ENCODE results near the gene UQCC2.
A peak's percentile ranks its signal among the peaks of the same experiment; 100 is the strongest.

UQCC2 gene

GRCh38 chr6:33724102-33725023 lies 12.9 kb upstream of the UQCC2 start:
- DNase-seq = no peak

DNA sequence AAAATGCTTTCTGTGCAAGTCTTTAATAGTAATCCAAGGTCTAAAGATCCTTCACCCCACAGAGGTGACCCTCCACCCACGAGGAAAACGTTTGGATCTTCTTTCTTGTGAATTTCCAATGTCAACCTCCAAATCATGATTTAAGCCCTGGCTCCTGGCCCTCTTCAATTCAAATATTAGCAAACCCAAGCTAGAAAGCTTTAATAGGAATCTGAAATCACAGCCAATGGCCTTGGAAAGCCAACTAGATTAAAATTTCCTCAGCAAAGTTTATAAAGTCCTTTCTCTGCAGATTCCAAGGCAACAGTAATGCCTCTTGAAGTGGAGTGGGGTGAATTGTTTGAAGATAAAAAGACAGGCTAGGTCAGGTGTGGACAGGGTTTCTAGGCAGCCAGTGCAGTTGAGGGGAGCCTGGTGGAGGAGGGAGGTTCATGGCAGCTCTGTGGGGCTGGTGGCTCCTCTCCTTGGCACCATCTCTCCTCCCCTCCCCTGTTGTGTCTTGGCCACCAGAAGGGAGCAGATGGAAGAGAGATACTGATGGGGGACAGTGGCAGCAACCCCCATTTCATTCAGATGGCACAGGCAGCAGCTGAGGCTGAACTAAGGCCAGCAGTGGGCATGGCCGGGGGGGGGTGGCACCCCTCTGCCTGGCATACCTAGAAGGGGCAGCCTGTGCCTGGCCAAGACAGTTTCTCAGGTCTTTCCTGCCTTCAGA lies 12.0 kb upstream of the UQCC2 start:
- DNase-seq = no peak

DNA sequence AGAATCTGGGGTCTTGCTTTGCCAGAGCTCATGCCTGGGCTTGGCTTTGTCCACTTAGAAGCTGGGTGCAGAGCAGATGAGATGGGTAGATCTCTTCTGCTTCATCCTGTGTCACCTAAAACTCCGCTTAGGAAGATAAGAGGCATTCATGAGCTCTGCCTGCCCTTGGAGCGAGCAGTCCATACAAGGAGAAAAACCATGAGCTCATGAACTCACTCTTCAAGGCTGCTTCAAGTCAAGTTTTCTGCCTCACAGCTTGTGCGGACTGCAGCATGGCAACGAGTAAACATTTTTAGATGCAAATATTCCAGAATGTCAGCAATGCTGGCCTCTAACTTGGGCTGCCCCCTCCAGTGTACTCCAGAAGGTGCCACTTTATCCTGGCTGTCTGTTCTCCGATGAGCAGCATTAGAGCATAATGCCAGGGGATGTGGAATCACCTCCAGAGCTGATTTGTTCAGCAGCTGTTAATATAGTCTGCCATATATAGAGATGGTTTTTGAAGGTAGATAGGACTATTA lies 10.7 kb upstream of the UQCC2 start:
- DNase-seq = no peak

- no peak for DNase-seq
Measured at GRCh38 chr6:33721508-33721907, 10.0 kb upstream of the UQCC2 start.

DNA sequence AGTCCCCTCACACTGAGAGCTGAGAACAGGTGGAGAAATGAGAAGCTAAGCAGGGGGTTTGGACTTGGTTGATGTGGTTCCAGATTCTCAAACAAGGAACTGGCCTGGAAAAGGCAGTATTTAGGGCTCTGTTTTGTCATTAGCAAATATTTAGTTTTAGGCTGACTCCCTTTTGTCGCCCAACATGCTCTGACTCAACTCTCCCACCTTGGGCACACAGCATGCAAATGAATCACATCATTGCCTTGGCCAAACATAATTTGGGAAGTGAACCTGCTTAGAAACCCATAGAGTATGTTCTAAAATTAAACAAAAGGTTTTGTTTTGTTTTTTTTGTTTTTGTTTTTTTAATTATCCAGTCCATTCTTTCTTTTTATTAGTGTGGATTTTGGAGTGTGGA lies 9.5 kb upstream of the UQCC2 start:
- no peak for DNase-seq

DNA sequence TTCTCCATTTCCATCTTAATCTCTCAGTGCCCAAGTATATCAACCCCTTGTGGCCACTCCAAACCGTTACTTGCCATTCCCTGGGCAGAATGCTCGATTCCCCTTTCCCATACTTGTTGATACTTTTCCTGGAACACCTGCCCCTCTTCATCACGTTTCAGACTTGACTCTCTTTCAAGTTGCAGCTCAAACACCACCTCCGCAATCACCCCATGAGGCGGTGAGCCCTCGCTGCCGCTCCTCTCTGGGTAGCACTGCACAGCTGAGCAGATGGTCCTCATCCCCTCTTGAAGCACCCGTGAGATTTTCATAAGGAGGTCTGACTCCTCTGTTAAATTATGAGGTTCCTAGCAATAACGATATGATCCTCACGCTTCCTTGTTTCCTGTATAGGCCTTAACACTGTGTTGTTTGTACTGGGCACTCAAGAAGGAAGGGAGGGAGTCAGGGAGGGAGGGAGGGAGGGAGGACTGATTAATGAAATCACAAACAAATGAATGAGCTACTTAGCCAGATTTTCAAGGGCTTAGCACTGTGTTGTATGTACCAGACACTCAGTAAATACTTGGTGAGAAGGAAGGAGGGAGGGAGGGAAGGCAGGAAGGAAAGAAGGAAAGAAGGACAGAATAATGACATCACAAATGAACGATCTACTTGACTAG lies 8.0 kb upstream of the UQCC2 start:
- no peak for DNase-seq

- DNase-seq = no peak
Measured at GRCh38 chr6:33718713-33719112, 7.2 kb upstream of the UQCC2 start.

DNA sequence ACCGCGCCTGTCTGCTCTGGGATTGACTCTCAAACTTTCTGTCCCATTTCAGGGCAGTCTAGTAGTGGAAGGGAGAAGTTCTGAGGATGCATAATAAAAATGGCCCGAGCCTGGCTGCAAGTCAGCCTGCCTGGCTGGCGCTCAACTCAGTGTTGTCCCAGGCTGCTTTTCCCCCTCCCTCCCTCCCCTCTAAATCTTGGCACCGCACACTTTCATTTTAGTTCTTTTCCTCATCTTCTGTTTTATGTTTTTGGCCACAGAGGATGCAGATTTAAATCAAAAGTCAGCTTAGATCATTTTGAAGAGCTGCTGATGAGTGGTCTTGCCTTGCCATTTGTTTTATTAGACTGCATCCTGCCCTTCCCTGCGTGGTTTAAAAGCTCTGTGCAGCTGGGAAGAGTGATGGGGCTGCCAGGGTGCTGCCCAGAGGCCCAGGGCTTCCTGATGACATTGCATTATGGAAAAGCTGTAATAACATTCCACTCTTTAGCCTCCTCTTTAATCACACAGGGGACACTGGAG lies 6.5 kb upstream of the UQCC2 start:
- DNase-seq = no peak

DNA sequence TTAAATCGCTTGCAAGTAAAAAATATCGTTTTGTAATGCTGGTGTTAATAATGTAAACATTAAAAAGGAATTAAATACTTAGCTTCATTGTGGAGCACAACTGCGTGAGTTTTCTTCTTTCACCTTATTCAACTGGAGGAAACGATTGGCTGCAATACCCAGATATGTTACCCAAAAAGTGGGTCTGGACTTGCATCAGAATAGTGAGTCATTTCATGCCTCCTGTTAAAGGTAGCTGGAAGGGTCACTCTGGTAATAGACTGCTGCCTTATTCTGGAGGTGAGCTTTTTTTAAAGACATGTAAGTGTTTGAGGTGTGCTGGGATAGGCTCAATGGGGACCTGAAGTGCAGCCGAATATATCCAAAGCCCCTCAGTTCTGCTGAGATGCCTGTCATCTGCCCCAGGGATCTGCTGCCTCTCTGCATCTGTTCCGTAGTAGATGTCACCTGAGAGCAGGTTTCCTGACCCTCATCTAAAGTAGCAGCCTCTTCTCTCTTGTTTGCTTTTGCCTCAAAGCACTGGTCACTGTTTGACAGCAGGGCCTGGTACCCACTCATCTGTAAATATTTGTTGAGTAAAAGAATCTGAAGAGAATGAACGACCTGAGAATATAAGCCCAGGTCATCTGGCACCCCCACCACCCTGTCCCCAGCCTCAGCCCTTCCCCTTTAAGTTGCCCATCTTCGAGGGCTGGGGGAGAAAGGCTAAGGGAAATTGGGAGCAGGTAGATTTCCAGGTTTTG lies 5.6 kb upstream of the UQCC2 start:
- no peak for DNase-seq

- DNase-seq = no peak
Measured at GRCh38 chr6:33716379-33716778, 4.9 kb upstream of the UQCC2 start.

DNA sequence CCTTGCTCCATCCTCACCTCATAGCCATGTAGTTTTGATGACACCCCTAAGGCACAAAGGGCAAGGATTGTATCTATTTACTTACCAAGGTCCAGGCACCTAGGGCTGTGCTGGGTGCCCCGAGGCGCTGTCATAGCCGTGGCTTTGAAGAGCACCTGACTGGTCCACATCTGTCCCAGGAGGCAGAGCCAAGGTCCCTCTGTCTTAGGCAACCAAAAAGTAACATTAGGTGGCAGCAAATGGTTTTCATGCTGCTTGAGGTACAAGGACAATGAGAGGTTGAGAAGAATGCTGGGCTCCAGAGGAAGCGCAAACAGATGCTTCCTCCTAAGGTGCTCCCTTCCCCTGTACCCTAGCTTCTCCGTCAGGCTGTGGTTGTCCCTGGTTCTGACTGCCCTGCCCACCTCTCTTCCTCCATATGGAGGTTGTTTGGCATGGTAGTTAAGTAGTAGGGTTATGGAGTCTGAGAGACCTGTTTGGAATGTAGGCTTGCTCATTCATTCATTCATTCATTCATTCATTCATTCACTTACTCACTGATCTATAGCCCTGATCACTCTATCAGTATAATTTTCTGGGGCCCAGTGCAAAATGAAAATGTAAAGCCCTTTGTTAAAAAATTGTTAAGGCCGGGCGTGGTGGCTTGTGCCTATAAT lies 3.0 kb upstream of the UQCC2 start:
- DNase-seq = peak; percentile 25

- DNase-seq = no peak
Measured at GRCh38 chr6:33713786-33714185, 2.3 kb upstream of the UQCC2 start.

DNA sequence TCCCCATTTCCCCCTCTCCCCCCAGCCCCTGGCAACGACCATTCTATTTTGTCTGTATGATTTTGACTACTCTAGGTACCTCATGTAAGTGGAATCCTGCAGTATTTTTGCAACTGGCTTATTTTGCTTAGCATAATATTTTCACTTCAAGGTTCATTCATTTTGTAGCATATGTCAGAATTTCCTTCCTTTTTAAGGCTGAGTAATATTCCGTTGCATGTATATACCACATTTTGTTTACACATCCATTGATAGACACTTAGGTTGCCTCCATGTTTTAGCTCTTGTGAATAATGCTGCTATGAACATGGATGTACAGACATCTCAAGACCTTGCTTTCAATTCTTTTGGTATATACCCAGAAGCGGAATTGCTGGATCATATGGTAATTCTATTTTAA lies 1.4 kb upstream of the UQCC2 start:
- no peak for DNase-seq

GRCh38 chr6:33710296-33711121 lies 991 bp downstream of the UQCC2 start:
- DNase-seq = no peak

DNA sequence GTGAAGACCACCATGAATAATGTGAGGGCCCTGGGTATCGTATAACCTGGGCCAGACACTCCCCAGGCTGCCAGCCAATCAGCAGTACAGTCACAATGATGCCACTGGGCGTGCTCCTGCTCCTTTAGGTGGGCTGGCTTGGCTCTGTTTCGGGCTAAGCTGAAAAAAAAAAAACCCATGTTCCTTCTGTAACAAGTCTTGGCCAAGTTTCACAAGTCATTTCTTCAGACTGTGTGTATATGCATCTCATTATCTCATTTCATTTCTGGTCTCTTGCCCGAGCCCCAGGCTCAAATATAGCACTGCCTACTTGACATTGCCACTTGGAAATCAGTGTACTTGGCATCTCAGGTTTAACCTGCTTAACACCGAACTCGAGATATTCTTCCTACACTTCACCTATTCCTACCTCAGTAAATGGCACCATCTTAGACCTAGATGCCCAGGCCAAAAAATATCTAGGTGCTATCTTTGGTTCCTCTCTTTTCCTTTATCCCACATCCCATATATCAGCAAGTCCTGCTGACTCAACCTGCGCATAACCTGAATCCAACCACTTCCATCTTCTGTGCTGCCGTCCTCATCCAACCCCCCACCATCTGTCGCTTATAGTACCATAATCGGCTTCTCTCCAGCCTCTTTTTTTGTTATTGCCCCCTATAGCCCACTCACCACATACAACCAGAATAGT lies 1.8 kb downstream of the UQCC2 start:
- no peak for DNase-seq

DNA sequence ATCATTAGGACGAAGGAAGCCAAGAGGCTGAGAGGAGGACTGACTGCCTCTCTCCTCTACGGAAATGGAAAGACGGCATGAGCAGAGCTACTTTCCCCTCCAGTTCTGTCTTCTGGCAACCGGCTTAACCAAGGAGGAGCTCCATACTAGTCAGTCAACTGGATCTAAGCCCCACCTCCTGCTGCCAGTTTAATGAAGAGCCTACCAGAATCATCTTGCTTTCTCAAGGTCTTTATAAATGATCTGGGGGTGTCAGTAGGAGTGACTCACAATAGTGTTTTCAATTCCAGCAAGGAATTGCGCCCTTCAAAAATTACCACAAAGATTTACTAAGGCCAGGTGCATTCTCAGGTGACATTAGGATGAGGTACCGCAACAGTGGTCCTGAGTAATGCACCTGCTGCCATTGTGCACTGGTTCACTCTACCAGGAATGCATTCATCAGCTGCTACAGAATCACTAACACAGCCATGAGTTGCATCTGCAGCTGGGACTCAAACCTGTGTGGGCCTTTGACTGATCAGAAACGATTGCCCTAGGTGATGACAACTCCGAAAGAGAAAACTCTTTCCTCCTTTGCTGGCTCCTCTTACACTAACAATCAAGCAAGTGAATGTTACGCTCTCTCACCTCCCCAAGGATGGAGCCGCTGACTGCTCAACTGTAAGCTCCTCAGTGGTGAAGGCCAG lies 2.8 kb downstream of the UQCC2 start:
- no peak for DNase-seq

GRCh38 chr6:33707771-33708170 lies 3.7 kb downstream of the UQCC2 start:
- DNase-seq = no peak

GRCh38 chr6:33705955-33706725 lies 5.4 kb downstream of the UQCC2 start:
- DNase-seq = no peak
